Hepatocyte (in vitro differentiated cells): Measurements from ENCODE around the gene GOLGA1.

Experiments
- CTCF ChIP-seq: fragments of 200-600 bp; sonication (generic); IDR thresholded peaks from 2 replicates; pipeline ENCODE4 v1.5.1; 2016; ENCODE audit warnings: antibody characterized with exemption, mild to moderate bottlenecking; ENCODE audit not compliant: poor library complexity
- EZH2 ChIP-seq: fragments of 200-600 bp; sonication (generic); IDR thresholded peaks from 2 replicates; pipeline ENCODE4 v1.6.1; 2016; ENCODE audit warnings: antibody characterized with exemption, mild to moderate bottlenecking, borderline replicate concordance
- EZH2phosphoT487 ChIP-seq: fragments of 200-600 bp; sonication (generic); IDR thresholded peaks from one replicate; pipeline ENCODE4 v1.6.1; 2018; ENCODE audit warnings: antibody characterized with exemption, mild to moderate bottlenecking, low read depth, moderate library complexity; ENCODE audit not compliant: unreplicated experiment, severe bottlenecking

- no peak for TF ChIP-seq EZH2
- no peak for TF ChIP-seq CTCF
- no peak for TF ChIP-seq EZH2phosphoT487
Measured at GRCh38 chr9:124849801-124850200, 91.1 kb downstream of the GOLGA1 start.
